Measurements from ENCODE around the gene CIB2.

Gene CIB2

DNA sequence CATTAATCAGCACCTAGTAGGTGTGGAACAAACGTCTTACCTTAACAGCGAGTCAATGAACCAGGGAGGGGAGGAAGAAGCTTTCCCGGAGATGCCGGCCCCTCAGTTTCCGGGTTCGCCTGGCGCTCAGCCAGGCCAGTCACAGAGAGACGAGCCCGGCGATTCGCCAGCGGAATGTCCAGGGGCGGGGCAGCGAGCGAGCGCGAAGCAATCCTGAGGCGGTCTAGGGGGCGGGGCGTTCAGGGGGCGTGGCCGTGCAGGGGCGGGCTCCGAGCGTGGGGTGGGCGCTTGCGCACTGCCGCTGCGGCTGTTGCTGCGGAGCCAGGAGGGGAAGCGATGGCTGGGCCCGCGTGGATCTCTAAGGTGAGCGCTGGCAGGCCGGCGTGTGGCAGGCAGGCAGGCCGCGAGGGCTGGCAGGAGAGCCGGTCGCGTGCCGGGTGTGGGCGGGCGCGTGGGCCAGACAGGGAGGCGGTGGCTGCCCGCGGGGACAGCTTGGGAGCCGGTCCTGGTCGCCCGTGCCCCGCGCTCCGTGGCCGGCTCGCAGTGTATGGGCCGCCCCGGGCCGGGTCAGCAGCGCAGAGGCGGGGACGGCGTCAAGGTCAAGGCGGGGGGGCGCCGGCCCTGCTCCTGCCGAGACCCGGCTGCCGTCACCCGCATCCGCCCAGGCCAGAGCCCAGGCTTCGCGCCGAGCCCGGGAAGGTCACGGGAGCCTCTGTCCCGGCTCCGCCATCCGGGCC, 18.0 kb upstream of the CIB2 start, which contains the start of gene IDH3A:
TSS of gene IDH3A (plus strand) at position 295 of the 737 bp plus-strand sequence. CDS start at position 337, 42 bp downstream.
- FAIRE-seq = peak; percentile 89

DNA sequence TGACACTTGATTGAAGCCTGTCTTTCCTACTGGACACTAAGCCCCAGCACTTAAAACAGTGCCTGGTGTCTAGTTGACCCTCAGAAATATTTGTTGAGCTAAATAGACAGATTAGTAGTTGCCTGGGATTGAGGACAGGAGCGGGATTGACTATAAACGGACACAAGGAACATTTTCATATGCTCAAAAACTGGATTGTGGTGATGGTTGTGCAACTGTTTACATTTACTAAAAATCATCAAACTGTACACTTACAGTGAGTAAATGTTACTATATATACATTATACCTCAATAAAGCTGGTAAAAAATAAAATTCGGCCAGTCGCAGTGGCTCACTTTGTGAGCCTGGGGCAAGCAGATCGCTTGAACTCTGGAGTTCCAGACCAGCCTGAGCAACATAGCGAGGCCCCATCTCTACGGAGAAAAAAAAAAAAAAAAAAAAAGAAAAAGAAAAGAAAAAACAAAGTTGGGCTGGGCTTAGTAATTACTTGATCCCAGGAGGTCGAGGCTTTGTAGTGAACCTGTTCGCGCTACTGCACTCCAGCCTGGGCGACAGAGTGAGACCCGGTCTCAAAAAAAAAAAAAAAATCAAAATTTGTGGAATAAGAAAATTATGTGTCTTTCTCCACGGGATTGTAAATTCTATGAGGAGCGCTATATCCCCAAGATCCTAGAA, 17.3 kb upstream of the CIB2 start:
- no peak for FAIRE-seq

DNA sequence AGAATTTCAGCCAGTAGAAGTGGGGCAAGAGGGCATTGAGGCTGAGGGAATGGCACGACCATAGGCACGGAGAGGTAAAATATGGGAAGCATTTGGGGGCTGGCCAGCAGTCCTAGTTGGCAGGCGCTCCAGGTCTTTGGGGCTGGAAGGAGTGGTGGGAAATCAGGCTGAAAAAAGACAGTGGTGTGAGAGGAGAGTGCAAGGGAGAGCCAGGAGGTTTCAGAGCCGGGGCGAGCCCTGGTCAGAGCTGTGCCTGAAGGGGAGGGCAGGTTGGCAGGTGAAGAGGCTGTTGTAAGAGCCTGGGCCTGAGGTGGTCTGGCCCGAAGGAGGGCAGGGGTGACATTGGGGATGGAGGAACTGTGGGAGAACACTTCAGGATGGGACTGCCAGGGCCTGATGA, 16.3 kb upstream of the CIB2 start:
- no peak for FAIRE-seq

DNA sequence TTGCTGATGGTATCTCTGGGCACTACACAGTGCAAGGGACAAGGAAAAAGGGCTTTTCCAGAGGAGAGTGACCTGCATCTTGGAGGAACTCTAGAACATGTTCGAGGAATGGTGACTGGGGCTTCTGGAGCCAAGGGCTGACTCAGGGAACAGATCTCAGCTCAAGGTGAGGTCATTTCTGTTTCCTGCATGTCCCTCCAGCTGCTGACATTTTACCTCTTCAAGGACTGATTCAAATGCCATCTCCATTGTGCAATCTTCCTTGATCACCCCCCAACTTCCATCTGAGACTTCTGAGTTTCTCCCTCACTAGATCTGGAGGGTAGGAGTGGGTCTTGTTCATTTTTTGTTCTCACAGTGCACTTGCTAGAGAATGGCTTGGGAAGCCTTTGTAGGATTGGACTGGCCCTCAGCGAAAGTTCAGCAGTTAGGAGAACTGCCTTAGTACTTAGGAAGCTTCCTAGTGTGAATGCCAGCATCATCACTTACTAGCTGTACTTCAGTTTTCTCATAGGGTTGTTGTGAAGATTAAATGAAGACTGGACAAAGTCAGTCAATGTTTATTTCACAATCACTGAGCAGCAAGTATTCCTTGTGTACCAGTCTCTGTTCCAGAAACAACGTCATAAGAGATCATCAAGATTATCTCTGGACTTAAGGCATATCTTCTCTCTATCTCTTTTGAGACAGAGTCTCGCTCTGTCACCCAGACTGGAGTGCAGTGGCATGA, 15.3 kb upstream of the CIB2 start:
- no peak for FAIRE-seq

DNA sequence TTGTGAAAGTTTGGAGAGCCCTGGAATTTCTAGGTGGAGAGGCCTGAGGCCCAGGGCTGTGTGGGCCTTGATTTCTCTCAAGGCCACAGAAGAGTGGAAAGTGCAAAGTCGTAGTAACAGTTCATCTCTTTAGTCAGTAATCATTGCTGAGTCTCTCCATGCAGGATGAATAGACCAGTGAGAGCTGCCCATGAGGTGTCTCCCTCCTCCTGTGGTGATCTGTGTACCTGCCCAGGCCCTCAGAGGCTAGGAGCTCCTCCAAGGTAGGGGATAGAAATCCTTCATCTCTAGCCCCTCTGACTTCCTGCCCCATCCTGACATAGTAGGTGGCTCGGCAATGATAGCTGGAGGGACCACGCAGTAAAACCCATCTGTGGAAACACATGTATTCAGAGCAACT, 11.1 kb upstream of the CIB2 start:
- no peak for FAIRE-seq

DNA sequence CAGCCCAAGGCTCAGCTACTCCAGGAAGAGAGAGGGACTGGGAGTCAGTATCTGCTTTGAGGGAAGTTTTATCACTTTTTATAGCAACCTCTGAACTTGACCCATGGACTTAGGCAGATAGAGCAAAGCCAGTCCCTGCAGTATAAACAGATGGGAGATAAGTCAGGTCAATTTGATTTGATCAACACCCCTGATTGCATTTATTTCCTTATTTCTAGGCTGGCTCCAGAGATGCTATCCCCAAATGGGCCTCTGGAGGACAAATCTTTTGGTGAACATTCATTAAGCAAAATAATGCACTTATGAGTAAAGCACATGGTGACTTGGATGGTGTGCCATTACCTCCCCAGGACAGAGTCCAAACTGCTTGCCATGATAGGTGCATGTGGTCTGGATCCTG, 9.0 kb upstream of the CIB2 start:
- FAIRE-seq = no peak

DNA sequence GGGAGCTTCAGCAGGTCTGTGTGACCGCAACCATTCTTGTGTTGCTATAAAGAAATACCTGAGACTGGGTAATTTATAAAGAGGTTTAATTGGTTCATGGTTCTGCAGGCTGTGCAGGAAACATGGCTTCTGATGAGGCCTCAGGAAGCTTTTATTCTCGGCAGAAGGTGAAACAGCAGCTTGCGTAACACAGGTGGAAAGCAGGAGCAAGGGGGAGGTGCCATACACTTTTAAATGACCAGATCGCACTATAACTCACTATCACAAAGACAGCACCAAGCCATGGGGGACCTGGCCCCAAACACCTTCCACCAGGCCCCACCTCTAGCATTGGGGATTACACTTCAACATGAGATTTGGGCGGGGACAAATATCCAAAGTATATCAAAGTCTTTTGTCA, 8.3 kb upstream of the CIB2 start:
- FAIRE-seq = no peak

DNA sequence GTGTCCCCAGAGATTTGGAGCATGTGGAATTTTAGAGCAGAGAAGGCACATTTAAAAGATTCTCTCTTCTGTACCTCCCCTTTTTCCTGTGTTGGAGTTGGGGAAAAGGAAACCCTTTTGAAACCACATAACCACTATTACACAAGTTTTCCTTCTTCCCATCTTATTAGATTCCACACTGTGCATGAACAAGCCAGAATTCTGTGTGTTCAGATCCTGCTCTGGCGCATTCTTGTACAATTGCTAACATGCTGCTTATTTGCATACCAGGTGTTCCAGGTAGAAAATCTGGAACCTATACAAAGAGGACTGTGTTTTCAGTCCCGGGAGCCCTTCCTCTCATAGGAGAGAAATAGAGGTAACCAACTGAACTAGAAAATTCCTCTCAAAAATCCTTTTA, 2.6 kb upstream of the CIB2 start:
- no peak for FAIRE-seq

DNA sequence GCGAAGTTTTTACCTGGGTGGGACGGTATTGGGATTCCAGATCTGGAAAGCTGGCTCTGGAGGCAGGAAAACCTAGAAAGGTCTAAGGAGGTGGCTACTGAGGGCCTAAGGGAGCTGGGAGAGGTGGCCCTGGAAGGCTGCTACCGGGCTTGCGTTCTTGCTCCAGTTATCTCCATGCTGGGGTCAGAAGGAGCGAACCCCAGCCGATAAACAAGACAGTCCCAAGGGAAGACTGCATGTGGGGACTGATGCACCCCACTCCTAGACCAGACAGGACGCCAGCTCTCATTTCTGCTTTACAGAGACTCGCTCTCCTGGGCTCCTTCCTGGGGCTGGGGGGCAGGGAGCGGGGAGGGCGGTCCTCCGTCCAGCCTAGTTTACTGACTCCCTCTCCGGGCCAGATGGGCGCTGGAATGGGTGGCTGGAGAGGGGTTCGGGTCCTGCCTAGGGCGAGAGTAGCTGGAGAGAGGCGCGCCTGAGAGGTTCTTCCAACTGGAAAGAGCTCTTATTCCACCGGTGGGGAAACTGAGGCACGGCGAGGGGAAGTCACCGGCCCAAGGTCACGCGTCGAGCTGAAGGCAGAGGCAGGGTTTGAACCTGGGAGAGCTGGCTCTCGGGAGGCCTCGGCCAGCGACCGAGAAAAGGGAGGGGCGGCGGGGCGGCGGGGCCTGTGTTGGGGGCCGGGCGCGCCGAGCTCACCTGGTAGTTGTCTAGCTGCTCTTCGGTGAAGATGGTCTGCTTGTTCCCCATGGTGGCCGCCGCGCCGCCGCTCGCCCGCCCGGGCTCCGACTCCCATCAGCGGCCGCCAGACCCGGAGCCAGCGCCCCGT, 565 bp downstream of the CIB2 start:
- FAIRE-seq = no peak

DNA sequence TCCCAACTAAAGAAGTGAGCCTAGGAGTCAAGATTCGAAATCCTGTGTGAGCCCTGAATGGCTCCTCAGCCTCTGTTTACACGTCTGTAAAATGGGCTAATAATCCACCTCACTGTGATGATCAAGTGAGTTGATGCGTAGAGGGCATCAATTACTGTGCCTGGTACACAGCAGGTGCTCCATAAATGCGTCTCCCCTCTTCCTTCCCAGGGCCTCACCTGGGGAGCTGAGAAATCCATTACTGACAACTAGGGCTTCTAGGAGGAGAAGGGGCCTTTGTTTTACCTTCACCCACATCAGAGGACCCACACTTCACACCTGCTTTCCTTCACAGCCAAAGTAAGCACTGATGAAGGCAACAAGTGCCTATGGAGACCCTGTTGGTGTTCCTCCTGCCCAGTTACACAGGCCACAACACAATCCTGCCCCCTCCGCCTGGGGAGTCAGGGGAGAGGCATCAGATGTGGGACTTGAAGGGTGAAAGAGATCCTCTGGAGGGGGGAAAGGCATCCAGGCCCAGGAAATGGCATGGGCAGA, 1.4 kb downstream of the CIB2 start:
- no peak for FAIRE-seq

DNA sequence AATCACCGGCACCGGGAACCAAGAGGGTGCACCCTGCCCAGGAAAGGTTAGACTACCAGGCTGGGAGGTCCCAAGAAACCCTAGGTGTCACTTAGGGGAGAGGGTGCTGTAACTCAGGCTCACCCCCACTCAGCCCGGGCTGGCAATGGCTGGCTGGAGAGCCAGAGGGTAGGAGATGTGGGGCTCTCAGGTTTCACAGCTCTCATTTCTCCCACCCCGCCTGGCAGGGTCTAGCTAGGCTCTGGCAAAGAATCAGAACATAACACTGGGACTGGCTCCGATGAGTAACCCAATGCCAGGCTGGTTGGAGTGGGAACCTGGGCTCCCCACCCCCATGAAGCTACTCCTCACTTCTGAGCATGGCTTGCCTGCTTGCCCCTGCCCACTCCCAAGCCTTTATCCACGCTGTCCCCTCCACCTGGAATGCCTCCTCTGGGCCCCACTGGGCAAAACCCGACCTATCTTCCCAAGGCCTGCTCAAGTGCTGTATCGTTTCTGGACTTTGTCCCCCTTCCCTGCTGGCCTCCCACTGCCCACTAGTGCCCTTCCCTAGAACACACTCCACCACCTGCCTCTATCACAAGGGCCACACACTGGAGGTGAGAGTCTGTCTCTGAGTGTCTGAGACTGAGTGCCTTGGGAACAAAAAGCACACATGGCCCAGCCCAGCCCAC, 2.0 kb downstream of the CIB2 start:
- FAIRE-seq = no peak

DNA sequence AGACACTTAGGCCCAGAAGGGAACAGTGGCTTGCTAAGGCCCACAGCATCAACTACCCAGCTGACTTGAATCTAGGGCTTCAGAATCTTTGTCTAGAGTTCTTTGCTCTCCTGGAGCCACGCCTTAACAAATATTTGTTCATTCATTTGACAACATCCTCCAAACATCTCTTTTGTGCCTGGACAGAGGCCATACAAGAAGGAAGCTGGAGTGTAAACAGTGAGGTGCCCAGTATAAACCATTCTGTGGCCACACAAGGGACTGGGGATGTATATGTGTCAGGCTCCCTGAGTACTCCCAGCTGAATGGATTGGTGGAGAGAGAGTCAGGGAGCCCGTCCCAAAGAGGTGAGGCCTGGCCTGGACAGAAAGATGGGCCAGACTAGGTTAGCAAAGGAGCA, 3.4 kb downstream of the CIB2 start:
- no peak for FAIRE-seq

DNA sequence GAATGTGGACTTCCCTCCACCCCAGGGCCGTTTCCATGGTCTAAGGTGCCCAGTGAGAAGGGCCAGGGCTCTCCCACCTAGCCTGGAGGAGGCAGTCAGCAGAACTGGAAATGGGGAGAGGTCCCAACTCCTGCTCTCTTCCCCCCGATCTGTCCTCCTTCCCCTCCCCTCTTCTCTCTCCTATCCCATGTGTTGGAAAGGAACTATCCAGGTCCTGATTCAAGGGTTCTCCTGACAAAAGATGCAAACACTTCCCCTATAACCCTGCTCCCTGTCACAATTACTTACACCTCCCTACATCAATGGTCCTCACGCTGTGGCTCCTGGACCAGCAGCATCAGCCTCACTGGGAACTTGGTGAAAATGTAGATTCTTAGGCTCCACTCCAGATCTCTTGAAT, 6.0 kb downstream of the CIB2 start:
- no peak for FAIRE-seq

DNA sequence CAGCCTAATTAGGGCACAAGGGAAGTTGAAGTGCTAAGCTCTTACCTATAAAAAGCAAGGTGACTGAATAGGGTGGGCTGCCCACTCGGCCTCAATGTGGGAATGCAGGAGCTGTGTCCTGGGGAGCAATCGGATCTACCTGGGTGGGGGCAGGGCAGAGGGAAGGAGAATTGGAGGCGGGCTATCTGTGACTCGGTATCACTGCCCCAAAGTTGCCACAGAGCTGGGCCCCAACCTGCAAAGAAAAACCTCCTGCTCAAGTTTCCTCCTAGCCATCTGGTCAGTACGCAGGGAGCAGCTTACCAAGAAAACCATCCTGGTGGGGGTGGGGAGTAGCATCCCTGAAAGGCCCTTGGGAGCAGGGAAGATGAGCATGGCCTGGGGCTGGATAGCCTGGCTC, 10.7 kb downstream of the CIB2 start:
- no peak for FAIRE-seq

DNA sequence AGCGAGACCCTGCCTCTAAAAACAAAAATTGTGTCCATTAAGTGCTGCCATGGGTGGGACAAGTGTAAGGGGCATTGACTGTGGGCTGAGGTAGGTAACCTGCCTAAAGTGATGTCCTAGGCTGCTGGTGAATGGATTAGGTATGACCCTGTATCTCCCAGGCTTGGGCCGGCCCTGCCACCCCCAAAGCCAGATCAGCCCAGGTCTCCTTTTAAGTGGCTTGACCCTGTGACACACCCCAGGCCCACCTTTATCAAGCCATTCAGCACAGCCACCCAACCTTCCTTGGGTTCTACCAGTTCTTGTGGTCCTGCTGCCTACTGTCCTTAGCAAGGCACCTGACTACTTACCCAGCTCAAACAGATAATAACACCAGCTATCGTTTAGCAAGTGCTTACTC, 18.7 kb downstream of the CIB2 start:
- no peak for FAIRE-seq

DNA sequence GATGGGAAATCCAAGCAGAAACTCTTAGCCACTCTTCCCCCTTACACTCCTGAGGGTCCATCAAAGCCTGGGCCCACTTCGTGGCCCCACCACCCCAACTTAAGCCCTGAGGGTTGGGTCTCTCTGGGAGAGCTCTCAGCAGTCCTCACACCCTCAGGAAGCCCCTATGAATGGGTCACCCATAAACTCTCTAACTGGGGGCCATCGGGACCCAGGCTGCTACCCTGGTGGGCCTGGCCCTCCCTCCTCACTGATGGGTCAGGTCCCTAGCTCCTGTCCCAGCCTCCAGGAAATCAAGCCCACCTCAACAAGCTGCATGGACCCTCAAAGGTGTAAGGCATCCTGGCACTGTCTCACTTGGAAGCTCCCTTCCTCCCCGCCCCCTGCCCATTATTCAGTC, 19.5 kb downstream of the CIB2 start:
- FAIRE-seq = no peak

DNA sequence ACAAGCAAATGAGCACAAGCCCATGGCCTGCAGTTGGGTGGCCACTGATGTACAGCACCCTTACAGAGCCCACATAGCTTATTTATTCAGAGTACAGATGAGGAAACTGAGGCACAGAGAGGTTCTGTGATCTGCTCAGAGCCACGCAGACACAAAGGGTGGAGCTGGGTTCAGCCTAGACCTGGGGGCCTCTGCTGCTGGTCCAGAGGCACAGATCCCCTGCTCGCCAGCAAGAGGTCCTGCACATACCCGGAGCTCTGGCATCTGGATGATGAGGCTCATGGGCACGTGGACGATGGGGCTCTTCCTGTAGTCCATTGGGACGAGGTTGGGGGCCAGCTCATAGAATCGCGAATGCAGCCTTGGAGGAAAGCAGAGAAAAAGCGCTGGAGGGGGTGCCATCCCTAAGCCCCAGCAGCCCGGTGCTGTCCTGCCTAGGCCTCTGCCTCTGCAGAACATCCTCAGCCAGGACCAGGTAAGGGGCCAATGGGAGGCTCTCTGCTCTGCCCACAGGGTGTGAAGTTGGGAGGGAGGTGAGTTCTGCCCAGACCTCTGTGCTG, 20.2 kb downstream of the CIB2 start:
- FAIRE-seq = no peak

DNA sequence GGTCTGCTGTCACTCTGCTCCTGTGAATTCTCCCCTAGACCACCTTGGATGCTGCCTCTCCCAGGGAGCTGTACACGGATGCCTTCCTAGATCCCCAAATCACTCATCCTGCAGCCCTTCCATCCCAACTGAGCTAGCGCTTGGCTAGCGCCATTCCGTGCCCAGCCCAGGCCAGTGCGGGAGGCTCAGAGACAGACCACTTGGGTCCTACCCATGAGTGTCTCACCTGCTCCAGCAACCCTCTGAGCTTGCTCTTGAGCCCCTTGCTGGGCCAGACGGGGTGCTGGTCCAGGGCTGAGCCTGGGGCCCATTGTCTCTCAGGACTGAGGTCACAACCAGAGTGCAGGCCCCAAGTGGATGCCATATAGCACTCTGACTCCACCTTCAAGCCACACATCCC, 21.1 kb downstream of the CIB2 start:
- no peak for FAIRE-seq

DNA sequence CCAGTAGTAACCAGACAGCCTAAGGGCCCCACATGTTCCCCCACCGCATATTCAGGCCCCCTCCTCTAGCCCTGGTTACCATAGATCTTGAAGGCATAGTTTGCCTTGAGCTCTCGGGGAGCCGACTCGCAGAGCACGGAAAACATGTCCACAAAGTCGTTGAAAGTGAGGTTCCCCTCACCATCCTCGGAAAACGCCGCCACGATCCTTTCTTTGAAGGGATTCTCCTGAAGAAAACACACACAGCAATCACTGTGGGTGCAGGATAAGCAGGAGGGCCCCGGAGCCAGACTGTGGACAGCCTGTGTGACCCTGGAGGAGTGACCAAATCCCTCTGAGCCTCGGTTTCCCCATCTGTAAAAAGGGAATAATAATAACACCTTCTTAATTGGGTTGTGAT, 22.1 kb downstream of the CIB2 start:
- no peak for FAIRE-seq

DNA sequence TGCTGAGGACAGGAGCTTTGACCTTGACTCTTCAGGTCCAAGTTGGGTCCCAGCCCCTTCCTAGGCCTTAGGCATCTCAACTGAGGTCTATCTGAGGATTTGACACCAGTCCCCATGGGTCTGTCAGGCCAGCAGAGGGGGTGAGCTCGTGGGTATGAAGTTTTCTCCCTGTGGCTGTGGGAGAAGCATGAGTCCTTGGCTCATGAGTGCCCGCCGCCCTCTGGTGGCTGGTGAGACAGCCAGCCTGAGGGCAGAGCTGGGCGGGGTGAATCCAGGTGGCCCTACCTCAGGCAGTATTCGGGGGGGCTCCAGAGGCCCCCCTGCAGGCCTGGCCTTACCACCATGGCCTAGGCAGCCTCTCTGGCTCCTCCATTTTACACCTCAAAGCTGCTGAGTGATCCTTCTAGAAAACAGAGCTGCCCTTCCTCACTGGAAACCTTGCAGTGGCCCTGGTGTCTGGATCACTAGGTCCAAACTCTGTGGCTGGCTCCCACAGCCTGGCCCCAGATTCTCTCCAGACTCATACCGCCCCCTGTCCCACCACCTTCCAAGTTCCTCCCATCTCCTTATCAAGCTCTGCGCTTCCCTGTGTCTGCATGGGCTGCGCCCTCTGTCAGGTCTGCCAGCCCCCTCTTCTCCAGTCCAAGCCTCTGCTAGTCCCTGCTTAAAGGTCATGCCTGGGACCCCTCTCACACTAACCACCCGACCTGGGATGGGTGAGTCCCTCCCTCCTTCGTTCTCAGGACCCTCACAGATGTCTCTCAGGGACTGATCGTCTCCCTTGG, 22.8 kb downstream of the CIB2 start:
- FAIRE-seq = no peak

DNA sequence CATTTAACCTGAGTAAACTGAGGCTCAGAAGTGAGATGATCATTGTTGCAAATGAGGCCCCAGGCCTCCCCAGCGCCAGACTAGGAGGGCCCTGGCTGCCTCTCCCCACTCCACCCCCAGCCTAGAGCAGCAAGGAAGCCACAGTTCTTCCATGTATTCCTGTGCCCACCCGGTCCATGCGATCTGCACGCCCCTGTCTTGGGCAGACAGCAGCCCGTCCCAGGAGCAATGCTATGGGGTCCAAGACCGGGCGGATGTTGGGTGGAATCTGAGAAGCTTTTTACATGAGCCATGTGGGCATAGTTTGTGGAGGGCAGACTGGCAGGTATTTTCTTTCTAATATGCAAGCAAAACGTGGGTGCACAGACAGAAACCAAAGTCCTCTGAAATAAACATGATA, 23.8 kb downstream of the CIB2 start:
- no peak for FAIRE-seq
